ENCODE measurements around the gene PLXNA1.

GRCh38 chr3:126937973-126938372, 44.9 kb upstream of the PLXNA1 start:
- TF ChIP-seq CTCF (IDR thresholded peaks at IDR 0.05) (no peak), POLR2A (IDR thresholded peaks at IDR 0.05) (no peak)

Data from prostate gland (tissue), 2 donors.